ENCODE data around the gene AICDA.
"Not testable (repeated sequence)": the region's sequence is repeated elsewhere in the genome, so short reads cannot be mapped to it uniquely, and the experiment has no call there.

Gene AICDA

GRCh38 chr12:8612629-8613028 lies at the start of gene AICDA:
Gene AICDA, minus strand, starts transcription at chr12:8612859. Its CDS starts 92 bp downstream, at chr12:8612767.
- FAIRE-seq = no peak

GRCh38 chr12:8661751-8662150 lies 49.1 kb upstream of the AICDA start:
- no peak for FAIRE-seq

GRCh38 chr12:8661016-8661415 lies 48.4 kb upstream of the AICDA start:
- no peak for FAIRE-seq

- no peak for FAIRE-seq
Measured at GRCh38 chr12:8658346-8658745, 45.7 kb upstream of the AICDA start.

GRCh38 chr12:8655421-8655820 lies 42.8 kb upstream of the AICDA start:
- no peak for FAIRE-seq

GRCh38 chr12:8648576-8649205 lies 36.0 kb upstream of the AICDA start:
- FAIRE-seq = no peak

- FAIRE-seq = no peak
Measured at GRCh38 chr12:8647968-8648367, 35.3 kb upstream of the AICDA start.

- no peak for FAIRE-seq
Measured at GRCh38 chr12:8644345-8645248, 31.9 kb upstream of the AICDA start.

GRCh38 chr12:8642775-8643174 lies 30.1 kb upstream of the AICDA start:
- peak; percentile 35 for FAIRE-seq

GRCh38 chr12:8639936-8640335 lies 27.3 kb upstream of the AICDA start:
- FAIRE-seq = no peak

GRCh38 chr12:8638951-8639350 lies 26.3 kb upstream of the AICDA start:
- FAIRE-seq = no peak

- FAIRE-seq = no peak
Measured at GRCh38 chr12:8637666-8638065, 25.0 kb upstream of the AICDA start.

- no peak for FAIRE-seq
Measured at GRCh38 chr12:8637244-8637643, 24.6 kb upstream of the AICDA start.

GRCh38 chr12:8636581-8636980 lies 23.9 kb upstream of the AICDA start:
- no peak for FAIRE-seq

- not testable (repeated sequence) for FAIRE-seq
Measured at GRCh38 chr12:8636007-8636346, 23.3 kb upstream of the AICDA start.

GRCh38 chr12:8635342-8636006 lies 22.8 kb upstream of the AICDA start:
- not testable (repeated sequence) for FAIRE-seq

GRCh38 chr12:8630131-8630530 lies 17.5 kb upstream of the AICDA start:
- no peak for FAIRE-seq

GRCh38 chr12:8629486-8630033 lies 16.9 kb upstream of the AICDA start:
- FAIRE-seq = no peak

GRCh38 chr12:8628731-8629130 lies 16.1 kb upstream of the AICDA start:
- no peak for FAIRE-seq

- not testable (repeated sequence) for FAIRE-seq
Measured at GRCh38 chr12:8624750-8625149, 12.1 kb upstream of the AICDA start.

- no peak for FAIRE-seq
Measured at GRCh38 chr12:8622646-8623045, 10.0 kb upstream of the AICDA start.

- FAIRE-seq = no peak
Measured at GRCh38 chr12:8615206-8615605, 2.5 kb upstream of the AICDA start.

- not testable (repeated sequence) for FAIRE-seq
Measured at GRCh38 chr12:8613881-8614280, 1.2 kb upstream of the AICDA start.
